ENCODE data around the gene MMP24. TPM values are rescaled to one million over a fixed set of nuclear protein-coding genes. Genes with fewer than 3 reads are reported as not detected.
A peak's percentile ranks its signal among the peaks of the same experiment; 100 is the strongest.
"Not testable (repeated sequence)": the region's sequence is repeated elsewhere in the genome, so short reads cannot be mapped to it uniquely, and the experiment has no call there.

MMP24 gene
- polyA plus RNA-seq, 1 of the 3 experiments (the other 2 are of a cell fraction): 18.1 TPM

DNA sequence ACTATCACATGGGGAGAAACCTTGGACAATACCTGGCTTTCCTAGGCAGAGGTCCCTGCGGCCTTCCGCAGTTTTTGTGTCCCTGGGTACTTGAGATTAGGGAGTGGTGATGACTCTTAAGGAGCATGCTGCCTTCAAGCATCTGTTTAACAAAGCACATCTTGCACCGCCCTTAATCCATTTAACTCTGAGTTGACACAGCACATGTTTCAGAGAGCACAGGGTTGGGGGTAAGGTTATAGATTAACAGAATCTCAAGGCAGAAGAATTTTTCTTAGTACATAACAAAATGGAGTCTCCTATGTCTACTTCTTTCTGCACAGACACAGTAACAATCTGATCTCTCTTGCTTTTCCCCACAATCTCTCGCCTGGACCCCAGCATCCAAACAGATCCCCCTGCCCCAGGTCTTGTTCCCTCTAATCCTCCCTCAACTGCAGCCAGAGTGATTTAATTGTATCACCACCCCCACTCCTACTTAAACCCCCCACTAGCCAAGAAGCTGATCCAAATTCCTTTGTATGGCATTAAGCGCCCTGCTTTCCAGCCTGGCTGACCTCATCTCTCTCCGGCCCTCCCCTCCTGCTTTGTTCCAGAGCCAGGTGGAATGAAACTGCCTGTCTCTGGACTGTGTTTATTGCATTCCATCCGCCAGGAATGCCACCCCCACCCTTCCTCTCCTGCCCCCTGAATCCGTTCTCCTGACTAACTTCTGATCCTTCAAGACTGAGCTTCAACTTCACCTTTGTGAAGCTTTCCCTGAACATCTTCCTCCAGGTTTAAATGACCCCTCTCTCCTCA lies 36.4 kb downstream of the MMP24 start:
- H3F3A ChIP-seq (replicated peaks; ENCODE audit: insufficient read depth); POLR2A ChIA-PET; H3K79me2 ChIP-seq (ENCODE audit: insufficient read depth); H3K4me3 ChIP-seq (ENCODE audit: low read depth in 2 of 2, low read length in 1 of 2); H3K36me3 ChIP-seq (replicated peaks in 1 of 2; ENCODE audit: control insufficient read depth in 1 of 2, insufficient read depth in 2 of 2, low read length in 1 of 2); H3K27me3 ChIP-seq (ENCODE audit: insufficient read depth); H4K20me1 ChIP-seq (ENCODE audit: insufficient read depth); H3K9me2 ChIP-seq; H3K9me3 ChIP-seq; DNase-seq; H2AFZ ChIP-seq (ENCODE audit: low read depth); CTCF ChIA-PET: not testable (repeated sequence)
- Histone ChIP-seq H3K27ac (ENCODE audit: low read depth in 2 of 2, low read length in 1 of 2) (peak overlapping the region; percentile 43 to 85), H3K4me2 (peak overlapping the region; percentile 62), H3K9ac (peak overlapping the region; percentile 27), H3K4me1 (ENCODE audit: control insufficient read depth in 1 of 2, insufficient read depth in 2 of 2, low read depth in 1 of 2, low read length in 1 of 2) (peaks cover 11 to 14% of the 10 kb centered on the region in 2 experiments; a peak in 2 of 4 replicates)
- TF ChIP-seq, protein P1, sequence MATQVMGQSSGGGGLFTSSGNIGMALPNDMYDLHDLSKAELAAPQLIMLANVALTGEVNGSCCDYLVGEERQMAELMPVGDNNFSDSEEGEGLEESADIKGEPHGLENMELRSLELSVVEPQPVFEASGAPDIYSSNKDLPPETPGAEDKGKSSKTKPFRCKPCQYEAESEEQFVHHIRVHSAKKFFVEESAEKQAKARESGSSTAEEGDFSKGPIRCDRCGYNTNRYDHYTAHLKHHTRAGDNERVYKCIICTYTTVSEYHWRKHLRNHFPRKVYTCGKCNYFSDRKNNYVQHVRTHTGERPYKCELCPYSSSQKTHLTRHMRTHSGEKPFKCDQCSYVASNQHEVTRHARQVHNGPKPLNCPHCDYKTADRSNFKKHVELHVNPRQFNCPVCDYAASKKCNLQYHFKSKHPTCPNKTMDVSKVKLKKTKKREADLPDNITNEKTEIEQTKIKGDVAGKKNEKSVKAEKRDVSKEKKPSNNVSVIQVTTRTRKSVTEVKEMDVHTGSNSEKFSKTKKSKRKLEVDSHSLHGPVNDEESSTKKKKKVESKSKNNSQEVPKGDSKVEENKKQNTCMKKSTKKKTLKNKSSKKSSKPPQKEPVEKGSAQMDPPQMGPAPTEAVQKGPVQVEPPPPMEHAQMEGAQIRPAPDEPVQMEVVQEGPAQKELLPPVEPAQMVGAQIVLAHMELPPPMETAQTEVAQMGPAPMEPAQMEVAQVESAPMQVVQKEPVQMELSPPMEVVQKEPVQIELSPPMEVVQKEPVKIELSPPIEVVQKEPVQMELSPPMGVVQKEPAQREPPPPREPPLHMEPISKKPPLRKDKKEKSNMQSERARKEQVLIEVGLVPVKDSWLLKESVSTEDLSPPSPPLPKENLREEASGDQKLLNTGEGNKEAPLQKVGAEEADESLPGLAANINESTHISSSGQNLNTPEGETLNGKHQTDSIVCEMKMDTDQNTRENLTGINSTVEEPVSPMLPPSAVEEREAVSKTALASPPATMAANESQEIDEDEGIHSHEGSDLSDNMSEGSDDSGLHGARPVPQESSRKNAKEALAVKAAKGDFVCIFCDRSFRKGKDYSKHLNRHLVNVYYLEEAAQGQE (IDR thresholded peaks at IDR 0.05; ENCODE audit: low read depth, low read length): 0 out of 2 replicates have a peak, but pooled peaks have one; percentile 23
- TF ChIP-seq, protein P2, sequence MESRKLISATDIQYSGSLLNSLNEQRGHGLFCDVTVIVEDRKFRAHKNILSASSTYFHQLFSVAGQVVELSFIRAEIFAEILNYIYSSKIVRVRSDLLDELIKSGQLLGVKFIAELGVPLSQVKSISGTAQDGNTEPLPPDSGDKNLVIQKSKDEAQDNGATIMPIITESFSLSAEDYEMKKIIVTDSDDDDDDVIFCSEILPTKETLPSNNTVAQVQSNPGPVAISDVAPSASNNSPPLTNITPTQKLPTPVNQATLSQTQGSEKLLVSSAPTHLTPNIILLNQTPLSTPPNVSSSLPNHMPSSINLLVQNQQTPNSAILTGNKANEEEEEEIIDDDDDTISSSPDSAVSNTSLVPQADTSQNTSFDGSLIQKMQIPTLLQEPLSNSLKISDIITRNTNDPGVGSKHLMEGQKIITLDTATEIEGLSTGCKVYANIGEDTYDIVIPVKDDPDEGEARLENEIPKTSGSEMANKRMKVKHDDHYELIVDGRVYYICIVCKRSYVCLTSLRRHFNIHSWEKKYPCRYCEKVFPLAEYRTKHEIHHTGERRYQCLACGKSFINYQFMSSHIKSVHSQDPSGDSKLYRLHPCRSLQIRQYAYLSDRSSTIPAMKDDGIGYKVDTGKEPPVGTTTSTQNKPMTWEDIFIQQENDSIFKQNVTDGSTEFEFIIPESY (IDR thresholded peaks at IDR 0.05; ENCODE audit: borderline replicate concordance, low read depth): 0 out of 2 replicates have a peak, but pooled peaks have one; percentile 22
- TF ChIP-seq, protein P3, sequence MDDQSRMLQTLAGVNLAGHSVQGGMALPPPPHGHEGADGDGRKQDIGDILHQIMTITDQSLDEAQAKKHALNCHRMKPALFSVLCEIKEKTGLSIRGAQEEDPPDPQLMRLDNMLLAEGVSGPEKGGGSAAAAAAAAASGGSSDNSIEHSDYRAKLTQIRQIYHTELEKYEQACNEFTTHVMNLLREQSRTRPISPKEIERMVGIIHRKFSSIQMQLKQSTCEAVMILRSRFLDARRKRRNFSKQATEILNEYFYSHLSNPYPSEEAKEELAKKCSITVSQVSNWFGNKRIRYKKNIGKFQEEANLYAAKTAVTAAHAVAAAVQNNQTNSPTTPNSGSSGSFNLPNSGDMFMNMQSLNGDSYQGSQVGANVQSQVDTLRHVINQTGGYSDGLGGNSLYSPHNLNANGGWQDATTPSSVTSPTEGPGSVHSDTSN (IDR thresholded peaks at IDR 0.05): peak; percentile 88
- TF ChIP-seq TCF12 (IDR thresholded peaks at IDR 0.05): peak; percentile 95
- TF ChIP-seq, protein P4, sequence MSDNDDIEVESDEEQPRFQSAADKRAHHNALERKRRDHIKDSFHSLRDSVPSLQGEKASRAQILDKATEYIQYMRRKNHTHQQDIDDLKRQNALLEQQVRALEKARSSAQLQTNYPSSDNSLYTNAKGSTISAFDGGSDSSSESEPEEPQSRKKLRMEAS (IDR thresholded peaks at IDR 0.05; ENCODE audit: low read depth): peak; percentile 54; the same call in 1 of the 2 replicates
- peak; percentile 63; the same call in 1 of the 2 replicates for TF ChIP-seq FOSL2 (IDR thresholded peaks at IDR 0.05; ENCODE audit: borderline replicate concordance, low read depth)
- peak; percentile 67; the same call in 1 of the 2 replicates for TF ChIP-seq POLR2AphosphoS5 (IDR thresholded peaks at IDR 0.05; ENCODE audit: low read depth, low read length)
- TF ChIP-seq TEAD4 (IDR thresholded peaks at IDR 0.05; ENCODE audit: borderline replicate concordance, insufficient read depth): peak; percentile 90; the same call in 1 of the 2 replicates
- peak; percentile 91 for TF ChIP-seq NFIC (IDR thresholded peaks at IDR 0.05; ENCODE audit: borderline replicate concordance)
- TF ChIP-seq EP300 (IDR thresholded peaks at IDR 0.05; ENCODE audit: borderline replicate concordance in 1 of 2, low read depth in 1 of 2, low read length in 1 of 2): peak in 1 of 2 experiments; percentile 81; a peak in 2 of 4 replicates
- 0 out of 2 replicates have a peak, but pooled peaks have one; percentile 10 for TF ChIP-seq FOXM1 (IDR thresholded peaks at IDR 0.05; ENCODE audit: low read depth)
- 28% methylated on average over 5 of the region's 8 CpGs for WGBS (ENCODE audit: low lambda C conversion rate)

All from SK-N-SH (cell line).